Measurements from ENCODE around the gene PLXNA4. TPM values are rescaled to one million over a fixed set of nuclear protein-coding genes. Genes with fewer than 3 reads are reported as not detected.

PLXNA4 gene
- total RNA-seq, 1 donor from 2014 or later, result 3.3 TPM

- TF ChIP-seq CTCF (IDR thresholded peaks at IDR 0.05; ENCODE audit: insufficient read depth, low read depth, low read length) (no peak), EZH2 (IDR thresholded peaks at IDR 0.05; ENCODE audit: insufficient read depth, low read length) (no peak)
- H3K27ac ChIP-seq (ENCODE audit: low read depth, low read length), result no peak overlapping the region
- no peaks in the 10 kb centered on the region for H4K20me1 ChIP-seq (ENCODE audit: insufficient read depth, low read length)
- no peaks in the 10 kb centered on the region for H3K9me3 ChIP-seq (ENCODE audit: insufficient read depth, low read depth, low read length)
- H3K36me3 ChIP-seq (ENCODE audit: insufficient read depth, low read length), result no peaks in the 10 kb centered on the region
- H3K27me3 ChIP-seq (ENCODE audit: insufficient read depth, low read length), result no peaks in the 10 kb centered on the region
- H3K9ac ChIP-seq (ENCODE audit: low read length), result no peak overlapping the region
- DNase-seq (ENCODE audit: low read depth) (peak; percentile 48), FAIRE-seq (no peak)
- H3K4me3 Mint-ChIP-seq (ENCODE audit: unreplicated experiment), result no peak overlapping the region
- H3K4me1 Mint-ChIP-seq (ENCODE audit: low read depth, unreplicated experiment), result peaks cover 7% of the 10 kb centered on the region
- no peak overlapping the region for H2AFZ ChIP-seq (ENCODE audit: low read depth, low read length)
- H3K36me3 Mint-ChIP-seq (ENCODE audit: low read depth, unreplicated experiment), result no peaks in the 10 kb centered on the region
- H3K4me1 ChIP-seq (ENCODE audit: insufficient read depth, low read length), result peaks cover 2% of the 10 kb centered on the region
- peaks cover 35% of the 10 kb centered on the region for H3K27me3 Mint-ChIP-seq (ENCODE audit: low read depth, unreplicated experiment)
- H3K27ac Mint-ChIP-seq (ENCODE audit: unreplicated experiment), result no peak overlapping the region
- H3K4me2 ChIP-seq (ENCODE audit: low read length), result no peak overlapping the region
- H3K9me3 Mint-ChIP-seq (ENCODE audit: unreplicated experiment), result peaks cover 3% of the 10 kb centered on the region
- no peak overlapping the region for H3K4me3 ChIP-seq (ENCODE audit: insufficient read depth, low read depth, low read length)
- no peaks in the 10 kb centered on the region for H3K79me2 ChIP-seq (ENCODE audit: insufficient read depth, low read length)
Observed at GRCh38 chr7:132519936-132520335, 56.3 kb downstream of the PLXNA4 start.

GRCh38 chr7:132518839-132519173 lies 57.5 kb downstream of the PLXNA4 start:
- Mint-ChIP-seq H3K4me1 (ENCODE audit: low read depth, unreplicated experiment) (peaks cover 7% of the 10 kb centered on the region), H3K27ac (ENCODE audit: unreplicated experiment) (no peak overlapping the region), H3K27me3 (ENCODE audit: low read depth, unreplicated experiment) (peaks cover 31% of the 10 kb centered on the region)

More at GRCh38 chr7:132518839-132519173, 57.5 kb downstream of the PLXNA4 start:
- H3K9me3 ChIP-seq (ENCODE audit: insufficient read depth, low read depth, low read length), result no peaks in the 10 kb centered on the region
- peaks cover 2% of the 10 kb centered on the region for H3K4me1 ChIP-seq (ENCODE audit: insufficient read depth, low read length)
- Mint-ChIP-seq H3K36me3 (ENCODE audit: low read depth, unreplicated experiment) (no peaks in the 10 kb centered on the region), H3K9me3 (ENCODE audit: unreplicated experiment) (peaks cover 3% of the 10 kb centered on the region), H3K4me3 (ENCODE audit: unreplicated experiment) (no peak overlapping the region)
- no peak overlapping the region for H2AFZ ChIP-seq (ENCODE audit: low read depth, low read length)
- no peak overlapping the region for H3K4me2 ChIP-seq (ENCODE audit: low read length)
- FAIRE-seq, result no peak
- H3K79me2 ChIP-seq (ENCODE audit: insufficient read depth, low read length), result no peaks in the 10 kb centered on the region
- no peaks in the 10 kb centered on the region for H4K20me1 ChIP-seq (ENCODE audit: insufficient read depth, low read length)
- H3K27me3 ChIP-seq (ENCODE audit: insufficient read depth, low read length), result no peaks in the 10 kb centered on the region
- TF ChIP-seq EZH2 (IDR thresholded peaks at IDR 0.05; ENCODE audit: insufficient read depth, low read length), result no peak
- no peak for TF ChIP-seq CTCF (IDR thresholded peaks at IDR 0.05; ENCODE audit: insufficient read depth, low read depth, low read length)
- H3K36me3 ChIP-seq (ENCODE audit: insufficient read depth, low read length), result no peaks in the 10 kb centered on the region
- no peak overlapping the region for H3K4me3 ChIP-seq (ENCODE audit: insufficient read depth, low read depth, low read length)
- DNase-seq (ENCODE audit: low read depth), result no peak
- H3K27ac ChIP-seq (ENCODE audit: low read depth, low read length), result no peak overlapping the region
- no peak overlapping the region for H3K9ac ChIP-seq (ENCODE audit: low read length)

Data from astrocyte (in vitro differentiated cells and primary cell).